Parietal lobe (tissue), 1 donor: ENCODE measurements around the gene MLN. TPM values are rescaled to one million over a fixed set of nuclear protein-coding genes. Genes with fewer than 3 reads are reported as not detected.

Experiments used
- total RNA-seq: library from RNA; depleted of rRNA; stranded (reverse); fragments of >200 nt; gene quantifications from one replicate; pipeline ENCODE4 v1.2.3, GENCODE V29; 2014

MLN gene, protein sequence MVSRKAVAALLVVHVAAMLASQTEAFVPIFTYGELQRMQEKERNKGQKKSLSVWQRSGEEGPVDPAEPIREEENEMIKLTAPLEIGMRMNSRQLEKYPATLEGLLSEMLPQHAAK
- total RNA-seq: not detected

GRCh38 chr6:33803571-33804053, at the start of gene MLN:
TSS of gene MLN (minus strand) at chr6:33804003. CDS start at chr6:33801163, 2,840 bp downstream.

GRCh38 chr6:33788694-33789549, 14.9 kb downstream of the MLN start, which contains the start of gene LEMD2:
TSS of gene LEMD2 (minus strand) at chr6:33789130. CDS start at chr6:33789116, 14 bp downstream.

DNA sequence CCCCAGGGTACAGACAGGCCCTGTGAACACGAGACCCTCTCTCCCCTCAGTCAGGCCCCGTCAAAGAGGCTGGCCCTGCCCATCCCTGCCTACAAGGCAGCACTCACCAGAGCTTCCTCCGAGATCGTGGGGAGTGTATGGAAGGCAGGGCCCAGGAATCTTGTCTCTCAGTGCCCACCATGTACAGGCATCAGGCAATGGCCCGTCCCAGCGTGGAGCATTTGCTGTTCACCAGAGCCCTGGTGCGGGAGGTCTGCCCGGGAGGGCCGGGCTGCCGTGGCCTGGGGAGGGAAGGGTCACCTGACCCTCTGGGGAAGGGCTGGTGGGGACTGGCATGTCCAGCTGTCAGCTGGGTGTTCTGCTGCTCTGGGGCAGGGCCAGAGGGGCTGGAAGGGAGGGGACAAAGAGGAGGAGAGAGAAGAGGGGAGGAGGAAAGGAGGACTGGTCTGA, 57.1 kb downstream of the MLN start, which contains the start of gene IP6K3:
TSS of gene IP6K3 (minus strand) at position 255 of the 450 bp plus-strand sequence. CDS start 11,429 bp downstream, outside the sequence.

Other genes starting within 250 kb of the MLN start
- 4.1 TPM for gene BAK1, start 223.7 kb downstream of the MLN start, total RNA-seq
- 1.9 TPM for gene ITPR3, start 182.7 kb downstream of the MLN start, total RNA-seq
- 24.1 TPM for gene UQCC2, start 92.3 kb downstream of the MLN start, total RNA-seq
- not detected for gene IP6K3, start 57.1 kb downstream of the MLN start, total RNA-seq
- gene LEMD2, start 14.9 kb downstream of the MLN start, total RNA-seq: 53.2 TPM